Stimulated activated CD8-positive, alpha-beta memory T cell treated with anti-CD3 and anti-CD28 coated beads, Interleukin-2, amount 100 ng/mL, for 48 hours (primary cell): ENCODE data around the gene HES5.

ENCODE experiments used
- DNase-seq, 2 donors: peaks; one replicate each; pipeline ENCODE4 v3.0.0-alpha.2; 2020; ENCODE audit warnings: low read depth in 2 of 2

Gene HES5

DNA sequence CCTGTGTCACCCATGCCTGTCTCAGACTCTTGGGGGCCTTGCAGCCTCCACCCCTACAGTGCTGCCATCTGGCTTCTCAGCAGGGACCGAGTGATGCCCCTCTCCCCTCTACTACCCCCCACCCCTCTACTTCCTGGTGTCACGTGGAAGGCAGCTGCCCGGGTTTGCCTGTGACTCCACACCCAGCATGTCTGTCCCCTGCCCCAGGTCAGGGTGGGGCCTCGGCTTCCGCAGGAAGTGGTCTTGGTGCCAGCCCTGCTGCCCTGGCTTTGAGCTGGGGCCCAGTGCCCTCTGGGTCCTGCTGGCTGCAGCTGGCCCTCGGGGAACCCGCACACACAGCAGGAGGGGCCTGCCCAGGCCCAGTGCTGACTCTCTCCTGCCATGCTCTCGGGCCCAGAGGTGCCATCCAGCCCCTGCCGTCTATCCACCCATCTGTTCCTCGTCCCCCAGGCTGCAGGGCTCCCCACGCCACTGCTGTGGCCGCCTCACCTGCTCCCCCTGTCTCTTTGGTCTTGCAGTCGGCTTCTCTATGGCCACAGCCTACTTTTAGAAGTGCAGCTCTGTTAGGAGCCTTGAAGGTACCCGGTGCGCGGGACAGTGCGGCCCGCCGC is 30.0 kb downstream of the HES5 start:
- DNase-seq, result no peak

DNA sequence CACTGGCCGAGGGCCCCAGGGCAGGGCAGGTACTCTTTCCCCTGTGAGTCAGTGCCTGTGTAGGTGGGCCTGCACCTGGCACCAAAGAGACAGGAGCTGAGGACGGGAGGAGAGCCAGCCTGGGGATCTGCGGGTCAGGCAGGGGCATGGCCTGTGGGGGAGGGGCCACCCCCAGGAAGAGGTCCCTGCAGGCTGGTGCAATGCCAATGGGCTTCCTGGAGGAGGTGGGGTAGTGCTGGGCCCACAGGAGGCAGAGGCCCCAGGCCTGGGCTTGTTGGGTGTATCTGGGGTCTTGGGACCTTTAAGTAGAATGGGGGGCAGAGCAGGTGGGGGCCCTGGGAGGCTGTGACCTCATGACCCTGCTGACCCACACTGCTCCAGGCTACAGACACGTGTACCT is 30.8 kb downstream of the HES5 start:
- no peak for DNase-seq

DNA sequence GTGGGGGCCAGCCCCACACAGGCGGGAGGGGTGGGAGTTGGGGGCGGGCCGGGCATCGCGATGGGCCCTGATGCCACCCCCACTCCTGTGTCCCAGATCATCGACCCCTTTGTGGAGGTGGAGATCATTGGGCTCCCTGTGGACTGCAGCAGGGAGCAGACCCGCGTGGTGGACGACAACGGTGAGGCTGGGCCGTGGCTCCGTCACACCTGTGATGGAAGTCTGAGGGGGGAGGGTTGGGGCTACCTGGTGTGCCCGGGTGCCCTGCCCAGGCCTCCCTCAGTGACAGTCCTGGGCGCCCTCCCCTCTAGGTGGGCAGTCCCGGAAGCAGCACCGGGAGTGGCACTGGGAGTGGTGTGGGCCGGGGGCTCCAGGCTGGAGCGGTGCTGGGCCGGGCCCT is 31.4 kb downstream of the HES5 start:
- no peak for DNase-seq

DNA sequence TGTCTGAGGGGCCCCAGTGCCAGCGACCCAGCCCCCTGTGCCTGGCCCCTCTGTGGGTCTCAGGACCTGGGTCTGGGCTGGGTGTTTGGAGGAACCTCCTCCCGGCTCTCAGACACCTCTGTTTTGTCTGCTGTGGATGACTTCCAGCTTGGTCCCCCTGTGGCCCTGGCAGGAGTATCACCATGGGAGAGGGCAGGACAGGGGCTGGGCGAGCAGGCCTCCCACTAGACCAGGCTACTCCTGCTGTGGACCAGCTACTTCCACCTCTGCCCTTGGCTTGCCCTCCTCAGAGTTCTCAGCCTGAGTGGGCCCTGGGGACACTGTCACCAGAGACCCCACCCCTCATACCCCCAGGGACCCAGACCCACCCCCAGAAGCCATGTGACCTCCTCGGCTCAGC is 32.2 kb downstream of the HES5 start:
- no peak for DNase-seq

DNA sequence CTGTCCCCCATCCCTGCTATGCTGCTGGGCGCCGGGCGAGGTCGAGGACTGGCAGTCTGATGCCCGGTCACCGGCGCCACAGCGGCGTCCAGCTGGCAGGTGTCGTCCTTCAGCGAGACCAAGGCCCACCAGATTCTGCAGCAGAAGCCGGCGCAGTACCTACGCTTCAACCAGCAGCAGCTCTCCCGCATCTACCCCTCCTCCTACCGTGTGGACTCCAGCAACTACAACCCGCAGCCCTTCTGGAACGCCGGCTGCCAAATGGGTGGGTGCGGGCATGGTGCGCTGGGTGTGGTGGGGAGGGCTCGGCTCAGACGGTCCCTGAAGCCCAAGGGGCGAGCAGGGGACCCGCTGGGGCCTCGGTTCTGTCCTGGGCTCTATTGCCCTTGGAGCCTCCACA is 33.3 kb downstream of the HES5 start:
- DNase-seq, result no peak

DNA sequence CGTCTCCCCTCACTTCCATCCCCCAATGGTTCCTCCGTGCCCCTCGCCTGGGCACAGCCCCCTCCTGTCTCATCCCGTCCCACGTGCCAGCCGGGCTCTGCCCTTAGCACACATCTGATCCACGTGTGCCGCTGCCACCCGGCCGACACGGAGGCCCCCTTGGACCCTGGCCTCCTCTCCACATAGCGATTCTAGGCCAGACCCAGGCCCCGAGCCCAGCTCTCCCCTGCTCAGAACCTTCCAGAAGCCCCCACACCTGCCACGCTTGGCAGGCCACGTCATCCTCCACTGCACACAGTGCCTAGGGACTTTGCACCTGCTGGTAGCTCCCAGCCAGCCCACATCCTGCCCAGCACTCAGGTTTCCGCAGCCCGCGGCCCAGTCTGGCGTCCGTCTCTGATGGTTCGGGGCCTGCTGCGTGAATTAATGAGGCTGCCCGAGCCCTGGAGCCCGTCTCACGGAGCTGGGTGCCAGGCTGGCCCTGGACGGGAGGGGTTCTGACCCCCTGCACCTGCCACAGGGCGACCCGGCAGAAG is 33.9 kb downstream of the HES5 start:
- DNase-seq, result no peak

DNA sequence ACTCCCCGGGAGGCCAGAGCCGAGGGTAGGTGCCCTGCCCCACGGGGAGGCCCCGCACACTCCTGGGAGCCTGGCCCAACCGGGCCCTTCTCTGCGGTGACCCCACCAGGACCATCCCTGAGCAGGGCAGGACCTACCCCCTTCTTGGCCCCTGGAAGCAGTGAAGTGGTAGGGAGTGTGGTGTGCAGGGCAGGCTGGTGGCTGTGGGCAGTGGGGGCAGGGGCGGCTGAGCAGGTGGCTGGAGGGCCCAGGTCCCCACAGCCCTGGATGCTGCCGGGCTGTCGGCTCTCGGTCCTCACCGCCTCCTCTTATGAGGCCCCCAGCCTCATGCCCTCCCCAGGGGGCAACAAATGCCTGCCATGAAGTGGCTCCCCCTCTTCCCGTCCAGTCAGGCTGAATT is 34.5 kb downstream of the HES5 start:
- DNase-seq, result no peak

DNA sequence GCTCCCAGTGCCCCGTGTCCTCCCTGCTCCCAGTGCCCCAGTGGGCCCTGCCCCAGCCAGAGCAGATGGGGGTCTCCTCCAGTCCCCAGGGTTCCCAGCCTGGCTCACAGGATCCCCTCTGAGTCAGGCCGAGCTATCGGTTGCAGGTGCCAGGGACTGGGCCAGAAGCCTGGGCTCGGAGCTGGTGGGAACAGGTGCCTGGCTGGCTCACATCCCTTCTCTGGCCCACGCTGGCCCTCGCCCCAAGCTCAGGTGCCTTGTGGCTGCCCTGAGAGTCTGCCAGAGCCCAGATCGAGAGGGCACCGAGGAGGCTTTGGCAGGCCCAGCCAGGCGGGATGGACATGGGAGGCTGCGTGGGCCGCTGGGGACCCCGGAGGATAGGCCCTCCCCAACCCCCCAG is 35.0 kb downstream of the HES5 start:
- no peak for DNase-seq

DNA sequence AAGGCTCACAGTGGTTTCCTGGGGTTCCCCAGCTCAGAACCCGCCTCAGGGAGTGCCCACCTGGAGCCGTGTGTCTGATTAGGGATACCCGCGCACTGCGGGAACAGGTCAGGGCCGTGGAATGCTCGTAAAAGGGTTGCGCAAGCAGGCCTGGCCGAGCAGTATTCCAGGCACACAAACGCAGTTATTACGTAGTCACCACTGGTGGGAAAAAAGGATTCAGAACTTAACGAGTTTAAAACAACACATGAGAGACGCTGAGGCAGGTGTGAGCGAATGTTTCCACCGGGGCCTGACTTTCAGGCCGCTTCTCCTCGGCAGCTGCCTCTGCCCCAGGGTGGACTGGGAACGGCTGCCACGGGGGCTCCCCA is 35.8 kb downstream of the HES5 start:
- no peak for DNase-seq

DNA sequence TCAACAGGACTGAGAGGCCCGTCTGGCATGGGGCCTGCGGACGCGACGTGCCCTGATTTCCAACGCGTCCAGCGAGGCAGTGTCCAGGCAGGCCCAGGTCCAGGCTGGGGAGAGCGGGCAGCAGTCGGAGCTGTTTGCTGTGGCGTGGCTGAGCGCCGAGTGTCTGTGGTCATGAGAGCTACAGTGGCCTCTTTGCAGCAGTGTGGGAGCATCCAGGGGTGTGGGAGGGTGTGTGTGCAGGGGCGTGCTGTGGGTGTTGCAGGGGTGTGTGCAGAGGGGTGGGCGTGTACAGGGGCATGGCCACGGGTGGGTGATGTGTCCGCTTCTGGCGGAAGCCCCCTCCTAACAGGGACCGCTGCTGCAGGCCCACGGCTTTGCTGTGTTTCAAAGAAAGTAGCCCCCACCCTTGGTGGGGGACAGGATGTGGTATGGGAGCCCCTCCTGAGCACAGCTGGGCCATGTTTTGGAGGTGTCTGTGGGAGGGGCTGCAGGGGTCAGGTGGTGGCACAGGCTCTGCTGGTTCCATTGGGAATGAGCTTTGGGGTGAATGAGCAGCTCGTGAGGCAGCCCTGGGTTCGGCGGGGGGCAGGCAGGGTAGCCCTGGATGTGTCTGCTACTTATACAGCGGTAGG is 36.3 kb downstream of the HES5 start:
- DNase-seq, result no peak

DNA sequence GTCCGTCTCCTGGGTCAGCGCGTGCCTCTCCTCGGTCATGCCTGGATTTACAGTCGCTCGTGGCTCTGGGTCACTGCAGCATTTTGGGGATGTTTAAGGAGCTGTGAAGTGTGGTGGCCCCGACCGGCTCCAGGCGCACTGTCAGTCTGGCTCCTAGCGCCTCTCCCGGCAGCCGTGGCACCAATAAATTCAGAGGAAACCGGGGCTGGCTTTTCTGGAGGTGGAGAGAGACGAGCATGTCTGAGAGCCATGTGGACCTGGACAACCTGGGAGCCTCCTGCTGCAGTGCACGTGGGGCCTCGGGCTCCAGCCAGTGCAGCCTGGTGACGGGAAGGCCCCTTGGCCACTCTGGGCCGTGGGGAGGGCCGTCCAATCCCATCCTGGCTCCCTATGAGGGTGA is 36.8 kb downstream of the HES5 start:
- DNase-seq, result no peak

DNA sequence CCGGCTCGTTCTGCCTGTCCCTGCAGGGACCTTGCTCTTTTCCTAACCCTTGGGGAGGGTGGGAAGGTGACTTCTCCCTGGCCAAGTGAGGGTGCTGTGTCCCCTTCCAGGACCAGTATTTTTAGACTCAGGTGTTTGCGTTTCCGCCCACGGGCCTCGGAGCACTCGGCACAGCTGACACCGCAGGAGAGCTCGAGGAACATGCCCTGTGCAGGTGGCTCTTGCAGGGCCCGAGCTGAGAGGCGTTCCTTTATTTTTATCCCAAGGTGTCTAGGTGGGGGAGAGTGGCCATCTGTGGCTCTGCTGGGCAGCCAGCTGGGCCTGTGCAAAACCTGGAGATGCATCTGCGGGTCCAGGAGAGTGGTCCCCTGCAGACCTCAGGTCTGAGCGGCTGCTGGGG is 38.0 kb downstream of the HES5 start:
- no peak for DNase-seq

DNA sequence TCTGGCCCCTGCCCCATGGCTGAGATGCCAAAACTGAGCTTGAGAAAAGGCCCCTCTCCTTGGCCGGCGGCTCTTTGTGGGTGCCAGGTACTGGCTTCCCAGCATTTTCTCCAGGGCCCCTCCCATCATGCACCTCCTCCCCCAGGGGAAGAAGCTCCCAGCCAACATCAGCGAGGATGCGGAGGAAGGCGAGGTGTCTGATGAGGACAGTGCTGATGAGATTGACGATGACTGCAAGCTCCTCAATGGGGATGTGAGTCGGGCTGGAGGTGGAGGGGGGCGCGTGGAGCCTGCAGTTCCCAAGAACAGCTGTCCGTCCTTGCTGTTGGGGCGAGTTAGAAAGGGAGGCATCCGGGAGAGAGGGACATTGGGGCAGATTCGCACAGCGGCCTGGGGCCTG is 40.4 kb downstream of the HES5 start:
- no peak for DNase-seq

DNA sequence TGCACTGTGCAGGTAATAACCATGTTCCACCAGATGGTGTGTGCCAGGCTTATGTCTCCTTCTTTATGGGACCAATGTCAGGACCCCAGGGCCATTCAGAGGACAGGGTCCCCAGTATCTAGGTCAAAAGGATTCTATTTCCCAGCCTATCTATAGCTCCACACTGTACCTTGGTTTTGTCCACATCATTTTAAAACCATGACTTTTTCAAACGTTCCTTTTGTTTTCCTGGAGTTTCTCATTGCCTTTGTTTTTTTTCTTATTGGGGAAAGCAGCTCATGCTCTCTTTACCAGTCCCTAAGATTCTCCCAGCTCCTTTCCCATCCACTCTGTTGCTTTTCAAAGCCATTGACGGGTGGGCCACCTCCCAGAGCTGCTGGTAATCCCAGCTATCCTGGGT is 41.4 kb downstream of the HES5 start:
- DNase-seq, result no peak

DNA sequence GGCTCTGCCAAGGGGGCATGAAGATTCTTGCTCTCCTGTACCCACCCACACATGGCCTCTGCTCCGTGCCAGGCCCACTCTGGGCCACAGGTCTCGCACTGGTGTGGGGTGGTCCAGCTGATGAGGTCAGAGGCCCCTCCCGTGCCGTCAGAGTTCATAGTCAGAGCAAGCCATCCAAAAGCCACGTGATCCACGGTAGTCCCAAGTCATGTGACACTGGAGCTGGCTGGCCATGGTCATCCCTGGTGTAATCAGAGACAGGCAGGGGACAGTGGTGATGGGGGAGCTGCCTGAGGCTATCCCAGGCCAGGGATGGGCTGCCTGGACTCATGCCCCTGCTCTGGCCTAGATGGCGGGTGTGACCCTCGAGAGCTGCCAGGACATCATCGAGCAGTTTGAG is 43.5 kb downstream of the HES5 start:
- no peak for DNase-seq

DNA sequence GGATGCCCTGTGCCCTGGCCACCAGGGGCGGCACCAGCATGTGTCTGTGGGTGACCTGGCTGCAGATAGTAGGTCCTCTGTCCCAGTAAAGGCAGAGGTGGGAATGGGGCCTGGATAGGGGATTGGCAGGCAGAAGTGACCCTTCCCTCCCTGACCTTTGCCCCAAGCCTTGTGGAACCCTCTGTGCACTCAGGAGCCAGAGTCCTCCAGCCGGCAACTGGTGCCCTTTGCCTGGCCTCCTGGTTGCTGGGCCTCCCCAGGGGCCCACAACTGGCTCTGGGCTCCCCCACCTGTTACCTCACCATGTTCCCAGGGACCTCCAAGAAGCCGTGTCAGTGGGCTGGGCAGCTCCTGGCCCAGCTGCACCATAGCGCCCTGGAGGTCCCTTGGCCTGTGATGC is 44.0 kb downstream of the HES5 start:
- no peak for DNase-seq

DNA sequence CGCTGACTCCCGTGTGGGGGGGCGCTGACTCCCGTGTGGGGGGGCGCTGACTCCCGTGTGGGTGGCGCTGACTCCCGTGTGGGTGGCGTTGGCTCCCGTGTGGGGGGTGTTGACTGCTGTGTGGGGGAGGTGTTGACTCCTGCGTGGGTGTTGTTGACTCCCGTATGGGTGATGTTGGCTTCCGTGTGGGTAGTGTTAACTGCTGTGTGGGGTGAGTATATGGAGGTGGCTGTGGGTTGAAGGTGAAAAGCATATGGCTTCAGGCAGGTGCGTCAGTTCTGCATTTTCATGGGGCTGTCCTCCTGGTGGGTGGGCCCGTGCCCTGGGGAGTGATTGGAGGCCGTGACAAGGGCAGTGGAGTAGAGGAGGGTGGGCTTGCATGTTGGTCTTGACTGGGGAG is 46.1 kb downstream of the HES5 start:
- DNase-seq, result no peak

DNA sequence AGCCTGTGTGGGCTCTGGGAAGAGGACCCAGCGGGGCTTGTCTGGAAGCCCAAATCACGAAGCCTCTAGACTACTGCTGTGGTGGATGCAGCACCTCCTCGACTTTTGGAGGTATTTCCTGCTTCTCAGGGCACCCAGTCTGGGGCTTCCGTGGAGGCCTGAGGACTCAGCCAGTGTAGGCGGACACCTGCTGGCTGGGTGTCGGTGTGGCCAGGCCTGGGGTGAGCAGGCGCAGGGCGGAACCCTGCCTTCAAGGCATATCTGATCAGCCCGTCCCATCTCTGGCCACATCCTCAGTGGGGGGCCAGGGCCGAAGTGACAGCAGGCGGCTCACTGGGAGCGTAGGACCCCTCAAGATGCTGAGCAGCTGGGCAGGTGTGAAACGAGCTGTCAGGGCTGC is 47.0 kb downstream of the HES5 start:
- DNase-seq, result no peak

DNA sequence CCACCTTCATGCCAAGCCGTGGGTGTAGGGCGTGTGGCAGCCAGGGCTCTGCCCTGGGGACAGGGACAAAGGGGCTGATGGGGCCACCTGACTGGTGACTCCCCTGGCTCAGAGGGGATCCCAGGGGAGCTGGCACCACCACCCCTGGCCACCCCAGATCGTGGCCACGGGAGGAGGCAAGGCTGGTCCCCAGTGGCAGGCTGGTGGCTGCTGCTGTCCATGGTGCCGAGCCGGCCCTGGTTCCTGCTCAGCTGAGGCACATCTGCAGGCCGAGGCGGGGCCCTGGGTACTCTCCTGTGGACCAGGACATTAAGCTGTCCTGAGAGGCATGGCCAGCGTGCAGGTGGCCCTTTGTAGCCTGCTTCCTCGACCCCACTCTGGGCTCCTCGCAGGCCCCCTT is 47.5 kb downstream of the HES5 start:
- no peak for DNase-seq

DNA sequence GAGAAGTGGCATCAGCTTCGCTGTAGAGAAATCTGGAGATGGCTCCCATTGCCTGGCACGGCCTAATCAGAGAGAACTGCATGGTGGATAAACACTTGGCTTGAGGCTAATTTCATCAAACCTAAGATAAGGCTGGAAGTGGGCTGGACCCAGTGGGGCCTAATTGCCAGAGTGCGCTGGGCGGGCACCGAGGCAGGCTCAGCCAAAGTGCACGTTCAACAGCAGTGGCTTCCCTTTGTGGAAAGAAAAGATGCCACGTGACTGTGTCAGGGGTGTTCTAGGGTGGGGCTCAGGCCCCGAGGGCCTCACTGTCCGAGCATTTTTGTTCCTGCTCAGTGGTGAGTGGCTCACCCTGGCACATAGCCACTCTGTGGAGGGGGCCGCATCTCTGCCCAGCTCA is 48.2 kb downstream of the HES5 start:
- no peak for DNase-seq

DNA sequence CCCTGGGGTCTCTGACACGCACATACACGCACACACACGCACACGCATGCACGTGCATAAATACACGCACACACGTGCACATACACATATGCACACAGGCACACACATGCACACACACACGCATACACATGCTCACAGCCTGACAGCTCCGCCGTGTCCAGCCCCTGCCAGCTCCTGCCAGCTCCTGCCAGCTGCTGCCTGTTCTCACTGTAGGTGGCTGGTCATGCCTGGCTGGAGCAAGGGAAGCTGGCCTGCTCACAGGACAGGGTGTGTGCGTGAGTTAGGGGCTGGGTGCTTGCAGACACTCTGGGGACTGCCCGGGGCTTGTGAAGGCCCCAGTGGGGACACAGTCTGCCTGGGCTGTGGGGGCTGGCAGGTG is 49.1 kb downstream of the HES5 start:
- no peak for DNase-seq

DNA sequence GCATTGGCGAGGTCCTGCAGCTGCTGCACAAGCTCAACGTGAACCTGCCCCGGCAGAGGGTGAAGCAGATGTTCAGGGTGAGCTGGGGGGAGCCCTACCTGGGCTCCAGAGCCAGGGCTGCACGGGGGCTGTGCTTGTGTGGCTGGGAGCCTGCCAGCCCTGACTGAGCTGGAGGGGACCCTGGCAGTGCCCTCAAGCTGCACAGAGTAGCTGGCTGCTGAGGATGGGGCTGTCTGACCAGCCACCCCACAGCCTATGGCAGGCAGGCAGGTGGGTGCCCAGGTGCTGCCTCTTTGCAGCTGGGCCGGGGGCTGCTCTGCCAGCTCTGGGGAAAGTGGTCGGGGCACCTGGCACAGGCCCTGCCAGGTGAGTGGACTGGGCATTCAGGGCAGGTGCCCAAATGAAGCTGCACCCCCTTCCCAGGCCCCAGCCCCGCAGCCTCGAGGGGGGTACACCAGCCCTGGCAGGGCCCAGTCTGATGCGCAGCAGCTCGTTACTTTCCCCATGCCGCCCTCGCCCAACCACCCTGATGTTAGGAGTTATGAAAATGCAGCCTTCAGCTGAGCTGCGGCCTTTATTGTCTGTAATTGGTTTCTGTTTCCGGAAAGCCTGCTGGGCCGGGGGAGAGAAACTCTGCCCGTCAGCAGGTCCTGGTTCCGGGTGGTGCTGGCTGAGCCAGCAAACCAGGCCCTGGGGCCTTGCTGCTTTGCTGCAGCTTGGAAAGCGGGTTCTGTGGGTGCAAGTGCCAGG is 49.7 kb downstream of the HES5 start:
- DNase-seq, result no peak

DNA sequence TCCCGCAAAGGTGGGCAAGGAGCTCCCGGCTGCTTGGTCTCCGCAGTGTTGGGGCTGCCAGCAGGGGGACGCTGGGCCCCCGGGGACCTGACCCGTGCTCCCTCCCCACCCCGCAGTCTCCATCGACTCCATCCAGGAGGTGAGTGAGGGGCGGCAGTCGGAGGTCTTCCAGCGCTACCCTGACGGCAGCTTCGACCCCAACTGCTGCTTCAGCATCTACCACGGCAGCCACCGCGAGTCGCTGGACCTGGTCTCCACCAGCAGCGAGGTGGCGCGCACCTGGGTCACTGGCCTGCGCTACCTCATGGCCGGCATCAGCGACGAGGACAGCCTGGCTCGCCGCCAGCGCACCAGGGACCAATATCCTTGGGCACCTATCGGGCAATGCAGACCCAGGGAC is 50.4 kb downstream of the HES5 start:
- DNase-seq, result no peak
